ENCODE measurements around the gene ARHGEF18.
A peak's percentile ranks its signal among the peaks of the same experiment; 100 is the strongest.
"Not testable (repeated sequence)": the region's sequence is repeated elsewhere in the genome, so short reads cannot be mapped to it uniquely, and the experiment has no call there.

ARHGEF18 gene

DNA sequence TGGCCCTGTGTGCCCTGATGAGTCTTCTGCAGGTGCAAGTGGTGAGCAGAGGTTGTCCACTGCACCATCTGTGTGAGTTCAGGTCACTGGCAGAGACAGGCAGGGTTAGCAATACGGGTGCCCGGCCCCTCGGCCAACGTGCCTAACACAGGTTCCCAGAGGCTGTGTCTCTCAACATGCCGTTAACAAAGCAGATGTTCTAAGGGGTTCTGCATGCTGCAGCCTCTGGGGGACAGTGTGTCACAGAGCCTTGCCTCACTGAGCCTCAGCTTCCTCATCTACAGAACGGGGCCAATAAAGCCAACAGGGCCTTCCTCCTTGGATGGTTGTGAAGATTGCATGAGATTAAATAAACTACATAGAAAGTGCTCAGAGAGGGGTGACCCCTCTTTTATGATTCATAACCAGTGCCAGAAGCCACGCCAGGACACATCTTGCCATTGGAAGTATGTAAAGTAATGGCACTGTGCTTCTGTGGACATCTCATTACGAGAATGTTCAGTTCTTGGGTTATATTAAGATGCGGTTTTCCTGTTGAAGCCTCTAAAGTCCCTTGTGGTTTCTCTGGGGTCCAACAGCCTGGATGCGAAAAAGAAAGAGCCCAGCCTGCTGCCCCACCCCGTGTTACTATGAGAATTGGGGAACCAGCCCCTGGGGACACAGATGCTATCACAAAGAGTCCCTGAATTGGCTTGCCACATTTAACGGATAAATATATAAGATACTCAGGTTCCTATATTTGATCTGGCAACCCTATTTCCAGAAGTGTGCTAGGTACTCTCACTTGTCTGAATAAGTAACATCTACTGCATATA is 11.2 kb upstream of the ARHGEF18 start:
- peak overlapping the region; percentile 42 for H3K4me3 Mint-ChIP-seq
- peaks cover 34% of the 10 kb centered on the region for H3K4me1 Mint-ChIP-seq

DNA sequence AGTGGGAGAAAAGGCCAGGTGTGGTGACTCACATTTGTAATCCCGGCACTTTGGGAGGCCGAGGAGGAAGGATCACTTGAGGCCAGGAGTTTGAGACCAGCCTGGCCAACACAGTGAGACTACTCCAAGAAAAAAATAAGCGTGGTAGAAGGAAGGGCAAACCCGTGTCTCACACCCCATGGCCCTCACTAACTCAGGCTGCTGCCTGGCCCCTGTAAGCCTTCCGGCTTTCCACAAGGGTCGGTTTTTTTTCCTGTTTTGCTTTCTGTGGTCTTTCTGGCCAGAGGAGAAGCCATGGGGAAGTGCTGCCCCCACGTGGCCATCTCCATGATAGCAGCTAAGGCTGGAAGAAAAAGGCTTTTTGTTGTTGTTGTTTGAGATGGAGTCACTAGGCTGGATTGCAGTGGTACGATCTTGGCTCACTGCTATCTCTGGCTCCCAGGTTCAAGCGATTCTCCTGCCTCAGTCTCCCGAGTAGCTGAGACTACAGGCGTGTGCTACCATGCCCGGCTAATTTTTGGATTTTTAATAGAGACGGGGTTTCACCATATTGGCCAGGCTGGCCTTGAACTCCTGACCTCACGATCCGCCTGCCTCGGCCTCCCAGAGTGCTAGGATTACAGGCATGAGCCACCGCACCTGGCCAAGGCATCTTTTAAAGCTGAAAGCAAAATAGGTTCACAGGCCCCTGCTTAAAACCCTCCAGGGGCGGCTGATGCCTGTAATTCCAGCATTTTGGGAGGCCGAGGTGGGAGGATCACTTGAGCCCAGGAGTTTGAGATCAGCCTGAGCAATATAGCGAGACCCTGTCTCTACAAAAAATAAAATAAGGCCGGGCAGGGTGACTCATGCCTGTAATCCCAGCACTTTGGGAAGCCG is 7.5 kb upstream of the ARHGEF18 start:
- H3K4me3 Mint-ChIP-seq, result peak overlapping the region; percentile 35
- H3K9me3 Mint-ChIP-seq, result no peaks in the 10 kb centered on the region
- ATAC-seq (peak; percentile 6), DNase-seq (ENCODE audit: low spot score in 2 of 2) (peak; percentile 86 to 93)
- peak overlapping the region; percentile 63 for H3K27ac Mint-ChIP-seq
- H3K4me1 Mint-ChIP-seq, result peaks cover 56% of the 10 kb centered on the region
- H3K36me3 Mint-ChIP-seq, result no peaks in the 10 kb centered on the region

More for the DNA sequence above, 11.2 kb upstream of the ARHGEF18 start:
- peak in 1 of 2 donors; percentile 59 for DNase-seq (ENCODE audit: low spot score in 2 of 2)
- peak; percentile 88 for ATAC-seq
- H3K27ac Mint-ChIP-seq, result peak overlapping the region; percentile 52
- no peaks in the 10 kb centered on the region for H3K36me3 Mint-ChIP-seq
- no peaks in the 10 kb centered on the region for H3K9me3 Mint-ChIP-seq

DNA sequence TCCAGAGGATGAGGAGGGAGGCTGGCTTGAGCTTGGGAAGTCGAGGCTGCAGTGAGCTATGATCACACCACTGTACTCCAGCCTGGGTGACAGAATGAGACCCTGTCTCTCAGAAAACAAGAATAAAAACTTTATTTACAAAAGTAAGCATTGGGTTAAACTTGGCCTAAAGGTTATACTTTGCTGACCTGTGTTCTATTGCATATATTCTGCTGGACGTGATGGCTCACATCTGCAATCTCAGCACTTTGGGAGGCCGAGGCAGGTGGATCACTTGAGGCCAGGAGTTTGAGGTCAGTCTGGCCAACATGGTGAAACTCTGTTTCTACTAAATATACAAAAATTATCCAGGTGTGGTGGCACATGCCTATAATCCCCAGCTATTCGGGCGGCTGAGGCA is 6.6 kb upstream of the ARHGEF18 start:
- Mint-ChIP-seq H3K36me3 (no peaks in the 10 kb centered on the region), H3K4me3 (no peak overlapping the region), H3K9me3 (no peaks in the 10 kb centered on the region), H3K27ac (no peak overlapping the region), H3K4me1 (peaks cover 57% of the 10 kb centered on the region)
- DNase-seq (ENCODE audit: low spot score in 2 of 2) (no peak), ATAC-seq (no peak)

DNA sequence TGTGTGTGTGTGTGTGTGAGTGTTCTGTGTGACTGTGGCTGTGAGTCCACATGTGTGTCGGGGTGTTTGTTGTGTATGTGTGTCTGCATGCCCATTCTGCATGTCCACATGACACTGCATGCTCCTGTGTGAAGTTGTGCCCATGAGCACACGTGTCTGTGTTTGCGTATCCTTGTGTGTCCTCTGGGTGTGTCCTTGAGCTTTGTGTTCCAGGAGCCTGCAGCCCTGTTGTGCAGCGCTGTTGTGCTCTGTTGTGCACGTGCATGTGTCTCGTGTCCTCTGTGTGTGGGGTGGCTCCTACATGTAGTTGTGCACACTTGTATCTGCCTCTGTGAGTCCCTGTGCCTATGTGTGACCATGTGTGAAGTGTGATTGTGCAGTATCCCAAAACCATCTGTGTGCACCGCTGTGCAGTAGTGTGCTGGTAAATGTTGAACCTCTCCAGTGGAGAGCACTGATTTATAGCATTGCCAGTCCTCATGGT is 2.2 kb upstream of the ARHGEF18 start:
- Mint-ChIP-seq H3K4me1 (peaks cover 60% of the 10 kb centered on the region), H3K9me3 (peaks cover 3% of the 10 kb centered on the region), H3K27ac (peak overlapping the region; percentile 90), H3K36me3 (peaks cover 5% of the 10 kb centered on the region), H3K4me3 (peak overlapping the region; percentile 71)
- ATAC-seq (no peak), DNase-seq (ENCODE audit: low spot score in 2 of 2) (no peak)

DNA sequence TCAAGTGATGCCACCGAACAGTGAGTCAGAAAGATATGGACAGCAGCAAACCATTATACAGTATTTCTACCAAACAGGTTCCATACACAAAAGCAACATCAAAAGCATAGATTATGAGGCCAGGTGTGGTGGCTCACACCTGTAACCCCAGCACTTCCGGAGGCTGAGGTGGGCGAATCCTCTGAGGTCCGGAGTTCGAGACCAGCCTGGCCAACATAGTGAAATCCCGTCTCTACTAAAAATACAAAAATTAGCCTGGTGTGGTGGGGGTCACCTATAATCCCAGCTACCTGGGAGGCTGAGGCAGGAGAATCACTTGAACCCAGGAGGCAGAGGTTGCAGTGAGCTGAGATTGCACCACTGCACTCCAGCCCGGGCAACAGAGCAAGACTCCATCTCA is 1.7 kb upstream of the ARHGEF18 start:
- not testable (repeated sequence) for H3K36me3 Mint-ChIP-seq; DNase-seq (ENCODE audit: low spot score in 2 of 2); ATAC-seq; H3K9me3 Mint-ChIP-seq; H3K27ac Mint-ChIP-seq
- H3K4me1 Mint-ChIP-seq, result peaks cover 62% of the 10 kb centered on the region
- H3K4me3 Mint-ChIP-seq, result peak overlapping the region; percentile 71

DNA sequence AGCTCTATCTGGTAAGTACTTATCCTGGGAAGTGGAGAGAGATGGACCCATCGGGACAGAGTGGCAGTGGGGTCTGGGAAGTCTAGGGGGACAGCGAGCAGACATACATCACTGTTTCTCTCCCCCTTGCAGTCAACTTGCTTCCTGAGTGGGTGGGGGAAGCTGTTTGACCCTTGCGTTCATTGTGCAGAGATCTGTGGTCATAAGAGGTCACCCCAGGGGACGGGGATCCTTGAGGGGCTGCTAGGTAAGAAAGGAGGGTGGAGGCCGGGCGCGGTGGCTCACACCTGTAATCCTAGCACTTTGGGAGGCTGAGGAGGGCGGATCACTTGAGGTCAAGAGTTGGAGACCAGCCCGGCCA is 474 bp downstream of the ARHGEF18 start:
- ATAC-seq (peak; percentile 9), DNase-seq (ENCODE audit: low spot score in 2 of 2) (no peak)
- H3K9me3 Mint-ChIP-seq, result peaks cover 8% of the 10 kb centered on the region
- H3K27ac Mint-ChIP-seq, result peak overlapping the region; percentile 99
- peak overlapping the region; percentile 98 for H3K4me3 Mint-ChIP-seq
- H3K4me1 Mint-ChIP-seq, result peaks cover 64% of the 10 kb centered on the region
- peaks cover 5% of the 10 kb centered on the region for H3K36me3 Mint-ChIP-seq

DNA sequence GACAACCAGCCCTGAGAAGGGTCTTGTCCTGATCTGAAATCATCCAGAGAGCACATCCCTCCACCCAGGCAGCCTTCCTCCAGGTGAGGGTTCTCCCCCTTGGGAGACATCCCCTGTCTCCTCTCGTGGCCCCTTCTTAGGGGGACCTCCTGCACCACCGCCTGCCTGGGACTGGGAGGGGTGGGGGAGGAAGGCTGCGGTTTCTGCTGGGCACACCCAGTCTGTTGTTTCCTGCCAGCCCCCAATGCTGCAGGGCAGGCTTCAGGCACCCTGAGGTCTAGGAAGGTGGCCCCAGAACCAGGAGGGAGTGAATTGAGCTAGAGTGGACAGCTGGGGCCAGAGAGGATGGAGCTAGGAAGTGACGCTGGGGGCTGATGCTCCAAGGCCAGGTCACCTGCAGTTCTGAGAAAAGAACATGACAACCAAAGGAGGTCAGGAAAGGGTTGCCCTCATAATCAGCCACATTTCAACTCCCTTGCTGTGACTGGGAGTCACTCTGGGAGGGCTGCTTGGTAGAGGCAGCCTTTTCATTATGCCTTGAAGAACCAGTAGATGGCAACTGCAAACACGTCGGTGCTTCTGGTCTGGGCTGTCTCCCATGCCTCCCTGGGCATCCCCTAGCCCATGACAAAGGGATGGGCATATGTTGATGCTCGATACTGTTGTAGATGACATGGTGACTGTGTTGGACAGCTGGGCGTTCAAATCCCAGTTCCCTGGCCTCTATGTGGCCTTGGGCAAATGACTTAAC is 1.4 kb downstream of the ARHGEF18 start:
- peak overlapping the region; percentile 99 for H3K27ac Mint-ChIP-seq
- ATAC-seq (peak; percentile 40), DNase-seq (ENCODE audit: low spot score in 2 of 2) (peak in 1 of 2 donors; percentile 61)
- H3K4me1 Mint-ChIP-seq, result peaks cover 69% of the 10 kb centered on the region
- H3K9me3 Mint-ChIP-seq, result peaks cover 8% of the 10 kb centered on the region
- peak overlapping the region; percentile 98 for H3K4me3 Mint-ChIP-seq
- peaks cover 15% of the 10 kb centered on the region for H3K36me3 Mint-ChIP-seq

DNA sequence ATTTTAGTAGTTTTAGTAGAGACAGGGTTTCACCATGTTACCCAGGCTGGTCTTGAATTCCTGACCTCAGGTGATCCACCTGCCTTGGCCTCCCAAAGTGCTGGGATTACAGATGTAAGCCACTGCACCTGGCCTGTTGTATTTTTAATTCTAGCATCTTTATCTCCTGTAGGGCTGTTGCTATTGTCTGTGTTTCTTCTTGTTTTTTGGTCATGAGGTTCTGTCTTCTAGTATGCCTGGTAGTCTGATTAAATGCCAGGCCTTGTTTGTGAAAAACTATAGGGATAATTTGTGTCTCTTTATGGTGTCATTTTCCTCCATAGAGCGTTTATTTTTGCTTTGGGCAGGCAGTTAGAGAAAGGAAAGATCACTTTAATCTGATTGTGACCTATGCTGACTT is 3.1 kb downstream of the ARHGEF18 start:
- DNase-seq (ENCODE audit: low spot score in 2 of 2) (no peak), ATAC-seq (no peak)
- H3K4me1 Mint-ChIP-seq, result peaks cover 58% of the 10 kb centered on the region
- peak overlapping the region; percentile 77 for H3K27ac Mint-ChIP-seq
- H3K9me3 Mint-ChIP-seq, result peaks cover 8% of the 10 kb centered on the region
- peaks cover 16% of the 10 kb centered on the region for H3K36me3 Mint-ChIP-seq
- peak overlapping the region; percentile 98 for H3K4me3 Mint-ChIP-seq

DNA sequence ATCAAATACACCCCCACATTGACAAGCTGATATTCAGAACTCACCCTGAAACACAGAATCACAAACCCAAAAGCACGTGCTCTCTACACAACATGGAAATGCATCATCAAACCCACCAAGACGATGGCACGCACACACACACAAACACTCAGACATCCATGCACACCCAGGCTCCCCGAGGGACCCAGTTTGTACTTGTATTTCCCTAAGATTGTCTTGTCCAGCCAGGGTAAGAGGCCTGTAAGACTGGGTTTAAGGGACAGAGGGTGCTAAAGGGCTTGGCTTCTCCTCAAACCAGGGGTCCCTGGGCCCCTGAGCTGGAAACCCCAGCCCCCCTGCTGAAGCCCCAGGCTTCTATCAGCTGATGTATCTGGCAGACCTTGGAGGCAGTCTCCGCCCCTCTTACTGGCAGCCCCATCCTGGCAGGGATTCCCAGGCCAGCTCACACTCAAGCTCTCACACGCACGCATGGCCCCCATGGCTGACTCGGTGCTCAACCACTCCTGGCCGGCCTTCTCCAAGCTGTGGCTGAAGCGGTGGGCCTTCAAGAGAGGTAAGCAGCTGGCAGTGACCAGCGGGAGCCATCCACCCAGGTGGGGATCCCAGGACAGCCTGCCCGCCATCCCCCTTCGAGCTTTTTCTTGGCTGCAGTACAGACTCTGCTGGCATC is 6.5 kb downstream of the ARHGEF18 start:
- Mint-ChIP-seq H3K4me3 (no peak overlapping the region), H3K9me3 (peaks cover 12% of the 10 kb centered on the region), H3K4me1 (peaks cover 61% of the 10 kb centered on the region), H3K27ac (peak overlapping the region; percentile 91), H3K36me3 (peaks cover 11% of the 10 kb centered on the region)
- ATAC-seq (no peak), DNase-seq (ENCODE audit: low spot score in 2 of 2) (no peak)

DNA sequence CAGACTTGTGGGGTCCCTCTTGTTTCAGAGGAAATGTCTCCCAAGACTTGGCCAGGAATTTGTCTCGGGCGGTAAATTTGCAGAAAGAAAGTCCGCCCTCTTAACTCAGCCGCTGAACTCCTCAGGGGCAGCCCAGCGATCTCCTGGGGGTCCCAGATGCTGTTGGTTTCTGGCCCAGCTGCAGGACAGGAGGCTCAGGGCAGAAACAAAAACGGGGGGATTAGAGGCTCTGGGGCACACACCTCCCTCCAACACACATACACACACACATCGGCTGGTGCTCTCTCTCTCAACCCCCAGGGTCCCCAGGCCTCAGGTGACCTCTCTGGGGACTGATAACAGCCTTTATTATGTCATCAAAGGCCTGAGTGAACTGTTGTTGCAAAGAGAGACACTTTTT is 7.1 kb downstream of the ARHGEF18 start:
- Mint-ChIP-seq H3K36me3 (peaks cover 11% of the 10 kb centered on the region), H3K27ac (no peak overlapping the region), H3K9me3 (peaks cover 9% of the 10 kb centered on the region), H3K4me1 (peaks cover 55% of the 10 kb centered on the region), H3K4me3 (no peak overlapping the region)
- DNase-seq (ENCODE audit: low spot score in 2 of 2), result no peak
- ATAC-seq, result no peak

DNA sequence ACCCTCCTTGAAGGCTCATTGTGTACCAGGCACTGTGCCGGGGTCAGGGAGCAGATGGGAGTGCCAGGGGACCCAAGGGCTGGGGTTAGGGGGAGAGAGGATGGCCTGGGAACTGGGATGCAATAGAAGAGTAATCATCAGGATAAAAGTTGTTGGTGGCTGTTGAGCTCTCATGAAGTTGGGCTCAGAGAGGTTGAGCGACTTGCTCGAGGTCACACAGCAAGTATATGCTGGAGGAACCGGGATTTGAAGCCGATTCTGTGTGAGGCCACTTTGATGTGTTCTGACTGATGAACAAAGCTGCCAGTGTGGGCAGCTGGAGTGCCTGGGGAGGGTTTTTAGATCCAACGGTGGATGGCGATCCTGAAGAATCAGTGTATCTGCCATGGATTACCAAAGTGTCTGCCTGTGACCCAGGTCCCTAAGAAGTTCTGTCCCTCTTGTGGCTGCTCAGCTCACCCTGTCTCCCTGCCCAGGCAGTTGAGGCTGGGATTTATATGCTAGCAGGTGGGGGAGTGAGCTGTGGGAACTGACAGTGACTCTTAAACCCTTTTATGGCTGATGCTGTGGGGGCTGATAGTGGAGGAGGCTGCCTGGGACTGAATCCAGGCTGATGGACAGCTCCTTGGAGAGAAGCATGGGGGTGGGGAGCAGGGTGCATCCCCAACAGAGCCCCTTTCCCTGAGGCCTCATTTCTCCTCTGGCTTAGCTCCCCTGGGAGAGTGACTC is 8.3 kb downstream of the ARHGEF18 start:
- Mint-ChIP-seq H3K4me1 (peaks cover 53% of the 10 kb centered on the region), H3K27ac (peak overlapping the region; percentile 44), H3K4me3 (no peak overlapping the region), H3K36me3 (peaks cover 11% of the 10 kb centered on the region), H3K9me3 (peaks cover 5% of the 10 kb centered on the region)
- ATAC-seq (no peak), DNase-seq (ENCODE audit: low spot score in 2 of 2) (no peak)

DNA sequence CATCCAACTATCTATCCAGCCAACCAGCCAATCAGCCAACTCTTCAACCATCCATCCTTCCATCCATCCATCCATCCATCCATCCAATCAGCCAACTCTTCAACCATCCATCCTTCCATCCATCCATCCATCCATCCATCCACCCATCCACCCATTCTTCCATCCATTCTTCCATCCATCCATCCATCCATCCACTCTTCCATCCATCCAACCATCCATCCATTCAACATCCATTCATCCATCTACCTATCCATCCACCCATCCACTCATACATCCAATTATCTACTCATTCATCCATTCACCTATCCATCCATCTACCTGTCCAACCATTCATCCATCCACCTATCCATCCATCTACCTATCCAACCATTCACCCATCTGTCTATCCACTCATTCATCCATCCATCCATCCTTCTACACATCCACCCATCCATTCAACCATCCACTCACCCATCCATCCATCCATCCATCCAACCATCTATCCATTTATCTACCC is 9.4 kb downstream of the ARHGEF18 start:
- Mint-ChIP-seq H3K4me1 (peaks cover 56% of the 10 kb centered on the region), H3K27ac (peak overlapping the region; percentile 44), H3K9me3 (peaks cover 4% of the 10 kb centered on the region), H3K36me3 (peaks cover 17% of the 10 kb centered on the region), H3K4me3 (no peak overlapping the region)
- no peak for ATAC-seq
- no peak for DNase-seq (ENCODE audit: low spot score in 2 of 2)

DNA sequence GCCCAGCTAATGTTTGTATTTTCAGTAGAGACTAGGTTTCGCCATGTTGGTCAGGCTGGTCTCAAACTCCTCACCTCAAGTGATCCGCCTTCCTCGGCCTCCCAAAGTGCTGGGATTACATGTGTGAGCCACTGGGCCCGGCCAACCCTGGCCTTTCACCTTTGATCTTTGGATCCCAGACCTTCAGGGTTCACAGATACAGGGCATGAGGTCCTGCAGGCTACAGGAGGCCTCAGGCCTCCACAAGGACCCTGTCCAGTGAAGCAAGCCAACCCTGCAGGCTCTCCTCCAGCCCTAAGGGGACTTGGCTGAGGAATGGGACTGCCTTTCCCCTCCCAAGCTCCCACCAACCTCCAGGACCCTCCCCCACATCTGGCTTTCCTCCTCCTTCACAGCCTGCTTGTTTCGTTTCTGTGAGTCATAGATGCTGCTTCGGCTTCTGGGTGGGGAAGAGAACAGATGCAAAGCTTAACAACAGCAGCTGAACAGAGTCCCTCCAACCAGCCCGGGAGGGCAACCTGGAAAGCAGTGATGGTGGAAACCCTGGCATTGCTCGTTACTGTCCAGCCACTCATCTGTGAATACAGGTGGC is 11.8 kb downstream of the ARHGEF18 start:
- Mint-ChIP-seq H3K4me3 (no peak overlapping the region), H3K4me1 (peaks cover 42% of the 10 kb centered on the region), H3K27ac (peak overlapping the region; percentile 18), H3K9me3 (peaks cover 4% of the 10 kb centered on the region), H3K36me3 (peaks cover 9% of the 10 kb centered on the region)
- ATAC-seq (no peak), DNase-seq (ENCODE audit: low spot score in 2 of 2) (no peak)

Data from stimulated activated effector memory CD8-positive, alpha-beta T cell treated with anti-CD3 and anti-CD28 coated beads, Interleukin-12 subunit alpha, Interleukin-12 subunit beta, amount 100 ng/mL, for 72 hours (primary cell).